Fibroblast of the aortic adventitia (primary cell): ENCODE data around the gene ARFGAP1. TPM values are rescaled to one million over a fixed set of nuclear protein-coding genes. Genes with fewer than 3 reads are reported as not detected.
"Not testable (repeated sequence)": the region's sequence is repeated elsewhere in the genome, so short reads cannot be mapped to it uniquely, and the experiment has no call there.

Experiments used
- DNase-seq: peaks from one replicate; pipeline ENCODE4 v3.0.0-alpha.2; 2010; ENCODE audit warnings: low read depth
- H3K4me3 ChIP-seq: 2 replicates; pipeline ENCODE4 v1.5.1; 2011; ENCODE audit warnings: low read depth, mild to moderate bottlenecking, control low read depth, low read length, moderate library complexity
- CTCF ChIP-seq: IDR thresholded peaks from 2 replicates; pipeline ENCODE4 v1.5.1; 2011; ENCODE audit warnings: mild to moderate bottlenecking, low read length, control low read depth, inconsistent platforms; ENCODE audit not compliant: insufficient read depth
- total RNA-seq: library from RNA; depleted of rRNA; stranded (reverse); fragments of >200 nt; gene quantifications from 2 replicates; pipeline ENCODE4 v1.2.3, GENCODE V29; 2012; ENCODE audit warnings: low replicate concordance

Gene ARFGAP1
- total RNA-seq, 1 donor, result 45.5 TPM

GRCh38 chr20:63301671-63302070 lies 29.1 kb downstream of the ARFGAP1 start:
- no peak overlapping the region for H3K4me3 ChIP-seq
- no peak for DNase-seq
- no peak for TF ChIP-seq CTCF

GRCh38 chr20:63303095-63303666 lies 30.6 kb downstream of the ARFGAP1 start:
- no peak for DNase-seq
- TF ChIP-seq CTCF, result no peak
- H3K4me3 ChIP-seq, result no peak overlapping the region

- H3K4me3 ChIP-seq, result no peak overlapping the region
- no peak for TF ChIP-seq CTCF
- DNase-seq, result no peak
Measured at GRCh38 chr20:63305393-63305792, 32.8 kb downstream of the ARFGAP1 start.

- not testable (repeated sequence) for H3K4me3 ChIP-seq, DNase-seq
Measured at GRCh38 chr20:63305933-63306672, 33.5 kb downstream of the ARFGAP1 start.

GRCh38 chr20:63306673-63307537 lies 34.3 kb downstream of the ARFGAP1 start:
- no peak for DNase-seq
- TF ChIP-seq CTCF, result no peak
- H3K4me3 ChIP-seq, result no peak overlapping the region

GRCh38 chr20:63307538-63308217 lies 35.1 kb downstream of the ARFGAP1 start:
- no peak for TF ChIP-seq CTCF
- no peak for DNase-seq
- H3K4me3 ChIP-seq, result no peak overlapping the region
